Skeletal muscle satellite cell (primary cell): ENCODE results near the gene EPB41.

Experiments used
- H3K27me3 ChIP-seq: 2 replicates; pipeline ENCODE4 v1.7.0; 2013; ENCODE audit warnings: low read length; ENCODE audit not compliant: control insufficient read depth, insufficient read depth
- H3K36me3 ChIP-seq: 2 replicates; pipeline ENCODE4 v1.7.0; 2013; ENCODE audit warnings: mild to moderate bottlenecking, control low read depth, low read length; ENCODE audit not compliant: insufficient read depth
- H3K4me1 ChIP-seq: 2 replicates; pipeline ENCODE4 v1.7.0; 2013; ENCODE audit warnings: low read length; ENCODE audit not compliant: control insufficient read depth, insufficient read depth
- H3K4me2 ChIP-seq: 2 replicates; pipeline ENCODE4 v1.7.0; 2013; ENCODE audit warnings: mild to moderate bottlenecking, low read length
- H3K4me3 ChIP-seq: 2 replicates; pipeline ENCODE4 v1.7.0; 2013; ENCODE audit warnings: low read length
- H3K9ac ChIP-seq: 2 replicates; pipeline ENCODE4 v1.7.0; 2013; ENCODE audit warnings: mild to moderate bottlenecking, low read depth, low read length, moderate library complexity
- H3K9me3 ChIP-seq: replicated peaks from 2 replicates; pipeline ENCODE4 v1.7.0; 2013; ENCODE audit warnings: mild to moderate bottlenecking, control low read depth, low read length

Gene EPB41

DNA sequence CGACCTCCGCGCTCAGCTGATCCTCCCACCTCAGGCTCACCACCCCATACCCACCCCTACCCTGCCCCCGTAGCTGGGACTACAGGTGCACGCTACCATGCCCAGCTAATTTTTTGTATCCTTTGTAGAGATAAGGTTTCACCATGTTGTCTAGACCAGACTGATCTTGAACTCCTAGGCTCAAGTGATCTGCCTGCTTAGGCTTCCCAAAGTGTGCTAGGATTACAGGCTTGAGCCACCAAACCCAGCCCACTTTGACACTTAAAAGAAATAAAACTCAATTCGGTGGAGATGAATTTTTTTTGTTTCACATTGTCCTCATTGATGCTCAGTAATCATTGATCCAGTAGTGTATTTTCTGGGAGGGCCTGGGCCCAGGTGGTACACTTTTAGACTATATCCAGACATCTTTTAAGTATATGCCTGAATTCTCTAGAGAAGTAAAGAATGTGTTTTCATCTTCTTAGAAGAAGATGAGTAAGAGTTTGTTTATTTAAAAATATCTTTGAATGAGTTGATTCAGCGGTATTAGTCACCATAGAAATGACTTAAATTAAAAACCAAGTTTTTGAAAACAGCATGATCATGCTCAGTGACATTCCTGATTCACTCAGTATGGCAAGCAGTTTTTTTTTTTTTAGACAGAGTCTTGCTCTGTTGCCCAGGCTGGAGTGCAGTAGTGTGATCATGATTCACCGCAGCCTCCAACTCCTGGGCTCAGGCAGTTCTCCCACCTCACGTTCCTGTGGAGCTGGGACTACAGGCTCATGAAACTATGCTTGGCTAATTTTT lies 57.8 kb downstream of the EPB41 start:
- H3K36me3 ChIP-seq, result no peaks in the 10 kb centered on the region
- H3K9ac ChIP-seq, result no peak overlapping the region
- H3K4me2 ChIP-seq, result peak overlapping the region; percentile 34

DNA sequence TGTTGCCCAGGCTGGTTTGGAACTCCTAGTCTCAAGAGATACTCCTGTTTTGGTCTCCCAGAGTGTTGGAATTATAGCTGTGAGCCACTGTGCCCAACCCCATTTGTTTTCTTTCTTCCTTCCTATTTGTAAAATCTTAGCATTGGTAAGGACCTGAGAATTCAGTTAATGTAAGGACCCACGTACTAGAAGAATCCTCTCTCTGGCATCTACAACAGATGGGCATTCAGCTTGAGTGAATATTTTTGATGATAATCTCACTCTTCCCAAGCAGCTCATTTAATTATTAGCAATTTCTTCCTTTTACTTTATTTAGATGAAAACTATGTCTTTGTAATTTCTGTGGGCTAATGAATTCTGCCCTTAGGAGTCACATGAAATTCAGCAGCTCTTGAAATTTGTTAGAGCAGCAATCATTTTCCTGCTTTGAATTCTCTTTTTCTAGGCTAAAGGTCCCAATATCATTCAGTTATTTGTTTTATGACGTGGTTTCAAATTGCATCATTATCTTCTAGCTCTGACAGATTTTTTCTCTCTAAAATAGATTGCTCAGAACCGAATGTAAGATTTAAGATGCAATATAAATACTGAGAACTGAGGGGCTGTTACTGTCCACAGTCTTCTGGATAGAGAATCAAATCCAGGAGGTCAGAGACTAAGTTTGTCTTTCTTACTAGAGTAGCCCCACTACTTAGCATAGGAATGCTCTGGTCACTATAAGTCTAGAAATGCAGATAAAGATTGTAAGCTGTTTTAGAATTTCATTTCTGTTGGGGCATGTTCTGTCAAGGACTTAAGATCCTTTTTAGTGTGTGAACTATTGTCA lies 59.4 kb downstream of the EPB41 start:
- peak overlapping the region; percentile 30 for H3K4me3 ChIP-seq
- H3K36me3 ChIP-seq, result no peaks in the 10 kb centered on the region
- no peaks in the 10 kb centered on the region for H3K27me3 ChIP-seq
- peaks cover 28% of the 10 kb centered on the region for H3K4me1 ChIP-seq
- no peak overlapping the region for H3K9ac ChIP-seq
- no peaks in the 10 kb centered on the region for H3K9me3 ChIP-seq
- peak overlapping the region; percentile 63 for H3K4me2 ChIP-seq

More for the DNA sequence above, 57.8 kb downstream of the EPB41 start:
- Histone ChIP-seq H3K4me1 (peaks cover 28% of the 10 kb centered on the region), H3K4me3 (no peak overlapping the region), H3K9me3 (no peaks in the 10 kb centered on the region), H3K27me3 (no peaks in the 10 kb centered on the region)

DNA sequence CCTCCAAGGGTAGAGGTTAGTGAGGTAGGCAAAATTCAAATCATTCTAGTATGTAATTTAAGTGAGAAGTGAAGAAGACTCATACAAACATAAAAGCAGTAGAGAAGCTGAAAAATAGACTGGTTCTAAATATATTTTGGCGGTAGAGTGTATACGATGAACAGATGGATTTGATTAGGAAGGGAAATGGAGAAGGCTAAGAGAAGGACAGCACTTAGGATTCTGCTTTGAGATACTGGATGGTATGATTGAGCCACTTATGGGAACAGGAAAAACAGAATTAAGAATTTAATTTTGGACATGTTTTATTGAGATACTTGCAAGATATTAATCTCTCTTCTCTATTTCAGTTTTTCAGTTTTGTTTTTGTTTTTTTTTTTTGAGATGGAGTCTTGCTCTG lies 60.1 kb downstream of the EPB41 start:
- no peaks in the 10 kb centered on the region for H3K36me3 ChIP-seq

DNA sequence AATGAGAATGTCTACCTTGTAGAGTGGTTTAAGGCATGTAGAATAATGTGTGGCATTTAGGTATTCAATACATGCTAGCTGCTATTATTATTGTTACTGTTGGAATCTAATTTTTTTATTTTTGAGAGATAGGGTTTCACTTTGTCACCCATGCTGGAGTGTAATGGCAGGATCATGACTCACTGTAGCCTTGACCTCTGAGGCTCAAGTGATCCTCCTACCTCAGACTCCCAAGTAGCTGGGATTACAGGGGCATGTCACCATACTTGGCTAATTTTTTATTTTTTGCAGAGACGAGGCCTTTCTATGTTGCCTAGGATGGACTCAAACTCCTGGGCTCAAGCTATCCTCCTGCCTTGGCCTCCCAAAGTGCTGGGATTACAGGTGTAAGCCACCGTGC lies 61.9 kb downstream of the EPB41 start:
- peaks cover 28% of the 10 kb centered on the region for H3K4me1 ChIP-seq
- H3K36me3 ChIP-seq, result no peaks in the 10 kb centered on the region
- no peaks in the 10 kb centered on the region for H3K27me3 ChIP-seq
- no peak overlapping the region for H3K4me3 ChIP-seq
- H3K4me2 ChIP-seq, result no peak overlapping the region
- H3K9me3 ChIP-seq, result no peaks in the 10 kb centered on the region
- no peak overlapping the region for H3K9ac ChIP-seq

More for the DNA sequence above, 60.1 kb downstream of the EPB41 start:
- Histone ChIP-seq H3K4me2 (peak overlapping the region; percentile 63), H3K27me3 (no peaks in the 10 kb centered on the region), H3K9me3 (no peaks in the 10 kb centered on the region), H3K4me3 (no peak overlapping the region), H3K4me1 (peaks cover 28% of the 10 kb centered on the region), H3K9ac (no peak overlapping the region)

DNA sequence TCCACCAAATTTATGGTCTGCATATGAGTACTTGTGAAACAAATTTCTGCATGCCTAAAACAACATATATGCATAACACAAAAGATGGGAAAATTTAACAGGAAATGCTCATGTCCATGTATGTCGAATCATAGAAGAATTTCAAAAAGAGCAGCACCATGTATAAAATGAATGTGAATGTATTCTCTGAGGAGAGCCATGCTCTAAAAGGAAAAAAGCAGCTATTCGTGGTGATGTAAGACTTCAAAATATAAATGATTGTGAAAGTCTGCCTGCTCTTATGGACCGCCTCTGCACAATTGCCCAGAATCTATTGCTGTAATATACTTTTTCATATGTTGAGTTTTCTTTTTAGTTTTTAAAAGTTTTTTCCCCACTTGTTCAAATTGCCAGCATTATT lies 66.8 kb downstream of the EPB41 start:
- Histone ChIP-seq H3K9me3 (no peaks in the 10 kb centered on the region), H3K4me1 (no peaks in the 10 kb centered on the region), H3K9ac (no peak overlapping the region), H3K36me3 (no peaks in the 10 kb centered on the region), H3K27me3 (no peaks in the 10 kb centered on the region), H3K4me2 (no peak overlapping the region), H3K4me3 (no peak overlapping the region)

DNA sequence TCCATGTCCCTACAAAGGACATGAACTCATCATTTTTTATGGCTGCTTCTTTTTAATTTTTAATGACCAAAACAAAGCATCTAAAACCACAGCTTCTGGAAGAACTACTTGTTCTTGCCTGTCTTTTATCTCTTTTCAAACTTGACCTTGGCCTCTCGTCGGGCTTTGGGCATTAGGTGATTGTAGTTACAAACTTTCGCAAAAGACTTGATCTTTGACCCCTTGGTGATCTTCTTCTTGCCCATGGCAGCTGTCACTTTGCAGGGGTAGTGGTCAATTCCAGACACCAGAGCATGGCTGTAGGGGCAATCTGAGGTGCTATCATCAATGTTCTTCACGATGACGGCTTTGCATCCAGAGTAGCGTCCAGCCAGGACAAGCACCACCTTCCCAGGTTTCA lies 67.8 kb downstream of the EPB41 start:
- Histone ChIP-seq H3K4me2 (no peak overlapping the region), H3K9me3 (no peaks in the 10 kb centered on the region), H3K9ac (no peak overlapping the region), H3K27me3 (no peaks in the 10 kb centered on the region), H3K4me3 (no peak overlapping the region), H3K36me3 (no peaks in the 10 kb centered on the region), H3K4me1 (no peaks in the 10 kb centered on the region)

DNA sequence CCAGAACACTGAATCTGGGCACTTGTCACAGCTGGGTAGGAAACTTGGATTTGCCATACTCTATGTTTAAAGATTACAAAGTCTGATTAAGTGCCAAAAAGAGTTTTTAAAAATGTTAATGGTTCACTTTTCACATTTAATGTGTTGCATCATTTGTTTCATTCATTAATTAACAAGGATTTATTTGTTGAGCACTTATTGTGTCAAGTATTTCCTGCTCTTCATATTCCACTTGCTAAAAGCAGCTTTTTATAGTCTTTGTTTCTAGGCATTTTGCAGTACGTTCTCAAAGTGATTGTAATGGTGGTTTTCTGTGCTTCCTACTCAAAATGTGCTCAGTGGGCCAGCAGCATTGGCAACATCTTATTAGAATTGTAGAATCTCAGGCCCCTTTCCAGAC lies 68.7 kb downstream of the EPB41 start:
- H3K27me3 ChIP-seq, result no peaks in the 10 kb centered on the region
- no peak overlapping the region for H3K9ac ChIP-seq
- H3K4me2 ChIP-seq, result no peak overlapping the region
- H3K4me3 ChIP-seq, result no peak overlapping the region
- H3K36me3 ChIP-seq, result no peaks in the 10 kb centered on the region
- H3K9me3 ChIP-seq, result no peaks in the 10 kb centered on the region
- no peaks in the 10 kb centered on the region for H3K4me1 ChIP-seq

DNA sequence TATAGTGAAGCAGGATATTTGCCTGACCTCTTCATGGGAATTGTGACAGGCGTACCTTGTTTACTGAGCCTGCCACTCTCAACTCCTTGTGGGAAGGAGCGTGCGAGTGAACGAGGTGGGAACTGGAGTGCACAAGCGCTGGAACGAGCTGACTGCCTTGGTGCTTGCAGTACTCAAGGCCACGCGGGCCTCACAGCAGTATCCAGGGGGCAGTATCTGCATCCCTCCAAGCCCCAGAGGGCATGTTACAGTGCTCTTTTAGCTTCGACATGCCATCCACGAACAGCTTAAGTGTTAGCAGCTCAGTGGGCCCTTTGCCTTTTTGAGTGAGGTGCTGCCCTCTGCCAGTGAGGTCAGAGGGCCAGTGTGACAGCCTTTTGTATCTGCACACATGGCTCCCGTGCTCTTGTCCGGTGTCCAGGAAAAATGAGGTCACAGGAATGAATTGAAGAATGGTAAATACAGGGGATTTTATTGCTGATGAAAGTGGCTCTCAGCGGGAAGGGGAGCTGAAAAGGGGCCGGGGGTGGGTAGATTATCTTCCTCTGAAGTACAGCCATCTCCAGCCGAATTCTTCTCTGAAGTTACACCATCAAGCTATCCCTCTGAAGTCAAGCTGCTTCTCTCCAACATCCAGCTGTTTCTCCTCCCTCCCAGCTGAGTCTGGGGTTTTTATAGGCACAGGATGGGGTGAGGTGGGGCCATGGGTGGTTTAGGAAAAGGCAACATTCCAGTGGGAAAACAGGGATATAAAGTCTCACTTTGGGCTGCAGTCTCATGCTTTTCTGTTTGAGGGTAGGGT lies 69.3 kb downstream of the EPB41 start:
- Histone ChIP-seq H3K4me1 (no peaks in the 10 kb centered on the region), H3K27me3 (no peaks in the 10 kb centered on the region), H3K4me2 (no peak overlapping the region), H3K9ac (no peak overlapping the region), H3K9me3 (no peaks in the 10 kb centered on the region), H3K36me3 (no peaks in the 10 kb centered on the region), H3K4me3 (no peak overlapping the region)

DNA sequence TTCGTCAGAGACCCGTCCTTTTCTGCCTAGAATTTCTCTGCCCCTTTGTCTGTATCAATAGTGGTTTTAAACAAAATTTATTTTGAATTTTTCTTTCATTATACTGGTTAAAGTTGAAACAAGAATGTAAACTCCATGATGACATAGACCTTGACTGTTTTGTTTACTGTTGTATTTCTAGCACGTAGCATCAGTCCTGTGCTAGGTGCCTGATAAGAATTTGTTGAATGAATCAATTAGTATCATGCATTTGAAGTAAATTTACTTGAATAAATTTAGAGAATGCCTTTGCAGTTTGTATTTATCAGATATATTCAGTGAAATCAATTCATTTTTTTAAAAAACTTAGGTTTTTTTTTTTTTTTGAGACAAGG lies 69.9 kb downstream of the EPB41 start:
- Histone ChIP-seq H3K36me3 (no peaks in the 10 kb centered on the region), H3K4me2 (no peak overlapping the region), H3K9ac (no peak overlapping the region), H3K4me3 (no peak overlapping the region), H3K9me3 (no peaks in the 10 kb centered on the region), H3K27me3 (no peaks in the 10 kb centered on the region), H3K4me1 (no peaks in the 10 kb centered on the region)

DNA sequence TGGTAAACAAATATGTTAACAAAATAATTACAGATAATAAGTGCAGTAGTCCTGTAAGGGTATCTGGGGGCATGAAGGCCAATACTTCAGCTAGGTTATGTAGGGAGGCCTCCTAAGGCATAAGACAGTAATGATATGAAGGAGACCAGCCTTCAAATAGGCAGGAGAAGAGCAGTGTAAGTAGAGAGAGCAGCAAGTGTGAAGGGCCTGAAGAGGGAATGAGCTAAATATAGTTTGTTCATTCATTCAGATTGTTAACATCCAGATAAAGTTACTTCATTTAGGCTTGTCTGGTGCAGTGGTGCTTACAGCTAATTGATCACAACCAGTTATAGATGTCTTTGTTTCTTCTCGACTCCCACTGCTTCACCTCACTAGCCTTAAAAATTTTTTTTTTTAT lies 71.1 kb downstream of the EPB41 start:
- H3K27me3 ChIP-seq, result no peaks in the 10 kb centered on the region
- no peak overlapping the region for H3K4me2 ChIP-seq
- H3K4me1 ChIP-seq, result no peaks in the 10 kb centered on the region
- no peak overlapping the region for H3K4me3 ChIP-seq
- H3K9me3 ChIP-seq, result no peaks in the 10 kb centered on the region
- H3K36me3 ChIP-seq, result no peaks in the 10 kb centered on the region
- no peak overlapping the region for H3K9ac ChIP-seq

DNA sequence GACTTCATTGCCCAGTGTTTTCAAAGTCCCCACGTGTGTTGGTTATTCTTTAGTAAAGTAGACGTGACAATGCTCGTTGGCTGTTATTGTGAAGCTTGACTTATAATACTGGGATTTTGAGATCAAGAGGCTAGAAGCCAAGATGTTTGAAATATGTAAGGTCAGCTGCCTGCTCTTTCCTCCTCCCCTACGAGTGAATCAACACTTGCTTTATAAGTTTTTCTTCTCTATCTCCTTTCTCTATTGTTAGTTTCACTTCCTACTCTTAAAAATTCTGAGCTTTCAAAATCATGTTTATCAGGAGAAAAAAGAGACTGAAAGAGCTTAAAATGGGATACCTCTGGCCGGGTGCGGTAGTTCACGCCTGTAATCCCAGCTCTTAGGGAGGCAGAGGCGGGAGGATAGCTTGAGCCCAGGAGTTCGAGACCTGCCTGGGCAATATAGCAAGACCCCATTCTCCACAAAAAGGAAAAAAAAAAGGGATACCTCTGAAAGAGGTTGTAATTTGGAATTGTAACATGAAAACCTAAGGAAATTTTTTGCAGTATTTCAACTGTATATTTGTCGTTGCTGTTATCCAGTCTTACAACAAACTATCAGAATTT lies 72.0 kb downstream of the EPB41 start:
- Histone ChIP-seq H3K9ac (no peak overlapping the region), H3K4me3 (no peak overlapping the region), H3K4me2 (peak overlapping the region; percentile 22), H3K4me1 (no peaks in the 10 kb centered on the region), H3K27me3 (no peaks in the 10 kb centered on the region), H3K36me3 (no peaks in the 10 kb centered on the region), H3K9me3 (no peaks in the 10 kb centered on the region)
